Ishikawa (cell line): ENCODE data around the gene MED13L.

Source experiments
- REST ChIP-seq: IDR thresholded peaks from 2 replicates; pipeline ENCODE4 v1.6.1; 2012; ENCODE audit warnings: low read depth, mild to moderate bottlenecking
- TEAD4 ChIP-seq: IDR thresholded peaks from 2 replicates; pipeline ENCODE4 v1.6.1; 2012
- TF ChIP-seq, protein P1 (sequence below): IDR thresholded peaks from 2 replicates; pipeline ENCODE4 v1.6.1; 2012
- TF ChIP-seq, protein P2 (sequence below): IDR thresholded peaks from 2 replicates; pipeline ENCODE4 v1.6.1; 2012

DNA sequence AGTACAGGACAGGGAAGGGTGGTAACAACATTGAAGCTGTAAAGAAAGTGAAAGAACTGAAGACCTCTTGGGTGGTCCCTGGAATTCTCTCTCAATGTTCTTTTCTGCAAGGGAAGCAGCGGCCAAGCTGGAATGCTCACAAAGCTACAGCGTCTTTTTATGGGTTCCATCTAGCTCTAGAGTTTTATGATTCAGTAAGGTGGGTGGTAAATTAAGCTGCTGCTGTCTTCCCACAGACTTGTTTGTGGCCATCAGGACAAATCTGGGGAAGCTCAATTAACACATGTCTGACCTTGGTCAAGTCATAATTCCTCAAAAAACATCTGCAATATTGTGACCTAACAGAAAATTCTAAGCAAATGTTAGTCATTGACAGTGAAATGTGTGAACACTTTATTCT lies 139.1 kb downstream of the MED13L start:
- TF ChIP-seq, protein P1, sequence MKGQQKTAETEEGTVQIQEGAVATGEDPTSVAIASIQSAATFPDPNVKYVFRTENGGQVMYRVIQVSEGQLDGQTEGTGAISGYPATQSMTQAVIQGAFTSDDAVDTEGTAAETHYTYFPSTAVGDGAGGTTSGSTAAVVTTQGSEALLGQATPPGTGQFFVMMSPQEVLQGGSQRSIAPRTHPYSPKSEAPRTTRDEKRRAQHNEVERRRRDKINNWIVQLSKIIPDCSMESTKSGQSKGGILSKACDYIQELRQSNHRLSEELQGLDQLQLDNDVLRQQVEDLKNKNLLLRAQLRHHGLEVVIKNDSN: no peak
- TF ChIP-seq, protein P2, sequence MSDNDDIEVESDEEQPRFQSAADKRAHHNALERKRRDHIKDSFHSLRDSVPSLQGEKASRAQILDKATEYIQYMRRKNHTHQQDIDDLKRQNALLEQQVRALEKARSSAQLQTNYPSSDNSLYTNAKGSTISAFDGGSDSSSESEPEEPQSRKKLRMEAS: no peak
- TF ChIP-seq REST (no peak), TEAD4 (no peak)
